Measurements from ENCODE around the gene ATP11C. TPM values are rescaled to one million over a fixed set of nuclear protein-coding genes. Genes with fewer than 3 reads are reported as not detected.

Gene ATP11C
- total and polyA plus RNA-seq, 9 of the 15 experiments (the other 6 are each of a cell fraction or from before 2014, with no cell fraction given) = 18.2 to 42.2 (median 29.4) TPM

DNA sequence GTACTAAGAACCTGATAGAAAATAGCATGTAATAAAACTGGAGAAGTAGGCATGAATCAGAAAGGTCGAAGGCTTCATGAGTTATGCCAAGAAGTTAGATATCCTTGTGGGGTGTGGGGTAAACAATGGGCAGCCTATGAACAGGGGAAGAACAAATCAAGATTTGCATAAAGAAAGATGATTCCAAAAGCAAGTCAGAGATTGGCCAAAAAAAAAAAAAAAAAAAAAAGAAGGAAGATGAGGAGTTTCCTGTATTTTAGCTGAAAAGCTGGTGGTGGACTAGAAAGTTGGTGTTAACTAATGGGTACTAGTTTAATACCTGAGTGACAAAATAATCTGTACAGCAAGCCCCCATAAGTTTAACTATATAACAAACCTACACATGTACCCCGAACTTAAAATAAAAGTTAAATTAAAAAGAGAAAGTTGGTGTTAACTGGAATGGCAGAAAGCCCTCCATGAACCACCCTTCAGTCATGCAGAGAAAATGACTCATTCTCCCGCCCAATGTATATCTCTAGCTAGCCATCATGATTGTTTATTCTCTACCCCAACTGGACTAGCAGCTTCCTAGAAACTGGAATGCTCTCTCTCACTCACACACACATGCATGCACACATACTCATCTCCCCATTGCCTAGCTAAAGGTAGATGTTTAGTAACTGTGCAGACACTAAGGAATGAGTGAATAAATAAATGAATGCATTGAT is 41.7 kb downstream of the ATP11C start (continued):
- TF ChIP-seq, protein P1, sequence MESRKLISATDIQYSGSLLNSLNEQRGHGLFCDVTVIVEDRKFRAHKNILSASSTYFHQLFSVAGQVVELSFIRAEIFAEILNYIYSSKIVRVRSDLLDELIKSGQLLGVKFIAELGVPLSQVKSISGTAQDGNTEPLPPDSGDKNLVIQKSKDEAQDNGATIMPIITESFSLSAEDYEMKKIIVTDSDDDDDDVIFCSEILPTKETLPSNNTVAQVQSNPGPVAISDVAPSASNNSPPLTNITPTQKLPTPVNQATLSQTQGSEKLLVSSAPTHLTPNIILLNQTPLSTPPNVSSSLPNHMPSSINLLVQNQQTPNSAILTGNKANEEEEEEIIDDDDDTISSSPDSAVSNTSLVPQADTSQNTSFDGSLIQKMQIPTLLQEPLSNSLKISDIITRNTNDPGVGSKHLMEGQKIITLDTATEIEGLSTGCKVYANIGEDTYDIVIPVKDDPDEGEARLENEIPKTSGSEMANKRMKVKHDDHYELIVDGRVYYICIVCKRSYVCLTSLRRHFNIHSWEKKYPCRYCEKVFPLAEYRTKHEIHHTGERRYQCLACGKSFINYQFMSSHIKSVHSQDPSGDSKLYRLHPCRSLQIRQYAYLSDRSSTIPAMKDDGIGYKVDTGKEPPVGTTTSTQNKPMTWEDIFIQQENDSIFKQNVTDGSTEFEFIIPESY (CRISPR knock-in tag; IDR thresholded peaks at IDR 0.05) = no peak
- TF ChIP-seq ZNF584 (CRISPR knock-in tag; IDR thresholded peaks at IDR 0.05; ENCODE audit: low read depth) = no peak

DNA sequence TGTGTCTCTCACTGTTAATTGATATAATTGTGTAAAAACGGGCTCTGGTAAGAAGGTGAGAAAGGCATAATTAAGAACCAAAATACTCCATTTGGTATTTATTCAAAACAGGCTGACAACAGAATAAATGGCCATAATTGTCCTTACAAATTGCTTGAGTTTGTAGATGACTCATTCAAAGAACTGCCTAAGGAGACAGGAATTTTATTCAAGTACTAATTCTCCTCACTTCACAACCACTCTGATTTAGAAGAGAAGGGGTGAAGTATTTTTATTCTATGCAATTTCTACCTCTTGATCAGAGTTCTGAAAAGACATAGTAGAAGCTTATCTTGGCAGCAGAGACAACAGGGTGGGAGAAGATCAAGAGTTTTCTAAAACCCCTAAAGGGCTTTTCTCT is 43.1 kb downstream of the ATP11C start:
- Histone ChIP-seq H3K79me2 (ENCODE audit: control insufficient read depth, insufficient read depth, low read length) (peaks cover 51% of the 10 kb centered on the region), H3K4me1 (replicated peaks in 1 of 2; ENCODE audit: control insufficient read depth in 2 of 2, insufficient read depth in 2 of 2, low read length in 2 of 2) (peaks cover 0 to 18% of the 10 kb centered on the region in 2 experiments; a peak in 2 of 5 replicates), H3K36me3 (ENCODE audit: control insufficient read depth, insufficient read depth, low read length) (no peaks in the 10 kb centered on the region), H3K27me3 (ENCODE audit: control insufficient read depth in 2 of 2, insufficient read depth in 2 of 2, low read length in 2 of 2) (no peaks in the 10 kb centered on the region), H2AFZ (ENCODE audit: low read depth, low read length) (no peak overlapping the region), H3K9me3 (replicated peaks; ENCODE audit: control insufficient read depth, insufficient read depth, low read depth, low read length) (no peaks in the 10 kb centered on the region), H4K20me1 (replicated peaks; ENCODE audit: control insufficient read depth, insufficient read depth, low read length) (no peaks in the 10 kb centered on the region), H3K4me2 (ENCODE audit: insufficient read depth, low read length) (no peak overlapping the region), H3K9ac (ENCODE audit: insufficient read depth in 1 of 2, low read depth in 2 of 2, low read length in 2 of 2) (no peak overlapping the region), H3K27ac (ENCODE audit: extremely low read depth, low read depth, low read length) (no peak overlapping the region), H3K4me3 (no peak overlapping the region), H3K9me1 (ENCODE audit: control insufficient read depth, insufficient read depth, low read length) (no peaks in the 10 kb centered on the region)
- in situ Hi-C loops (cut with MboI) = no loop called here
- FAIRE-seq (no peak), ATAC-seq (no peak), DNase-seq (ENCODE audit: extremely low read depth in 1 of 4, low spot score in 3 of 4) (no peak)
- TF ChIP-seq YBX1 (IDR thresholded peaks at IDR 0.05) (no peak), ZNF23 (CRISPR knock-in tag; IDR thresholded peaks at IDR 0.05) (no peak), ZFP1 (CRISPR knock-in tag; IDR thresholded peaks at IDR 0.05) (no peak), TCF3 (CRISPR knock-in tag; IDR thresholded peaks at IDR 0.05) (no peak), ARNT (IDR thresholded peaks at IDR 0.05) (no peak)
- TF ChIP-seq, protein P2, sequence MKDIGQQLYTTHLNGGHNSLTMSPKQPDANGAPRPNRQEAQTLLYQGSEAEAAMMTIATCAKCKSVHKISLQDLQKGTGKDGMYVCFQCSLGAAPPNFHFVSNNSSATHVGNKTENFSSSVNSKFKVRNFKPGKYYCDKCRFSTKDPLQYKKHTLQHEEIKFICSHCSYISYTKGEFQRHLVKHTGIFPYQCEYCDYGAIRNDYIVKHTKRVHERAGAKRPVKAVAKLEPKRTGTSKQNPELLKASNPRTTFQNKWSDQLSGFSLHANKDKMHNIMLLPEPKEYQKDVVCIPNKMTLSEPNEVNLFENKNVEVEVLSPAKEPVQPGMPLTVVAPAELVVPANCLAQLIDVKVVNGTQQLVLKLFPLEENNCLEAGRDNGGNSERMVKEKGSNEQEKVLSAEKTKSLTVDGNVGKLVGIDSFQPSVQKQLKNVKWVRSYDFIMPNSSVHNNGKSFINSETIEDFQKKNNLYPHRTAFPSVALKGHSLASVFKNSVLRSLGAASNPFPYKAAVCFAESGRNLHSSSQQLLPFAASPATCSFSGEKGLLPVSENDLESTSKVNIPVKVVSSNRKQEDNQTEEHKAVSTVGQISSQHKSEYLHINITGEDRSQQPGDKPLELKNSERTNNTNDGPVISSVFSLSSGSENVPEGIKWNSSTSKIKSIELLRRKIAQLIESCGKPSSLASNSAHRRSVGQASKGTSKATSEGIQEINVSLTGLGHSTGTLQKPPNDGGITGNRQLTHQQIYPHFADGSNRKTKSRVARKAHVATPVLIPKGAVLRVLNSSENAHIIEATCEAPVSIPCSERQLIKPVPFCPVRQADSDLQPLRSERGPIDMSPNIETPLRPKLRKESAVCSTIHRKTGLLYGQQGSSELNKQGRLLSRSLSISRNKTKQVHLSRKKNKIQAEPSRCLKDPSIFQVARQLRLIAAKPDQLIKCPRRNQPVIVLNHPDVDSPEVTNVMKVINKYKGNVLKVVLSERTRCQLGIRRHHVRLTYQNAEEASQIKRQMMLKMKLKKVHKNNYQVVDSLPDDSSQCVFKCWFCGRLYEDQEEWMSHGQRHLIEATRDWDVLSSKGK (CRISPR knock-in tag; IDR thresholded peaks at IDR 0.05) = no peak
- TF ChIP-seq, protein P3, sequence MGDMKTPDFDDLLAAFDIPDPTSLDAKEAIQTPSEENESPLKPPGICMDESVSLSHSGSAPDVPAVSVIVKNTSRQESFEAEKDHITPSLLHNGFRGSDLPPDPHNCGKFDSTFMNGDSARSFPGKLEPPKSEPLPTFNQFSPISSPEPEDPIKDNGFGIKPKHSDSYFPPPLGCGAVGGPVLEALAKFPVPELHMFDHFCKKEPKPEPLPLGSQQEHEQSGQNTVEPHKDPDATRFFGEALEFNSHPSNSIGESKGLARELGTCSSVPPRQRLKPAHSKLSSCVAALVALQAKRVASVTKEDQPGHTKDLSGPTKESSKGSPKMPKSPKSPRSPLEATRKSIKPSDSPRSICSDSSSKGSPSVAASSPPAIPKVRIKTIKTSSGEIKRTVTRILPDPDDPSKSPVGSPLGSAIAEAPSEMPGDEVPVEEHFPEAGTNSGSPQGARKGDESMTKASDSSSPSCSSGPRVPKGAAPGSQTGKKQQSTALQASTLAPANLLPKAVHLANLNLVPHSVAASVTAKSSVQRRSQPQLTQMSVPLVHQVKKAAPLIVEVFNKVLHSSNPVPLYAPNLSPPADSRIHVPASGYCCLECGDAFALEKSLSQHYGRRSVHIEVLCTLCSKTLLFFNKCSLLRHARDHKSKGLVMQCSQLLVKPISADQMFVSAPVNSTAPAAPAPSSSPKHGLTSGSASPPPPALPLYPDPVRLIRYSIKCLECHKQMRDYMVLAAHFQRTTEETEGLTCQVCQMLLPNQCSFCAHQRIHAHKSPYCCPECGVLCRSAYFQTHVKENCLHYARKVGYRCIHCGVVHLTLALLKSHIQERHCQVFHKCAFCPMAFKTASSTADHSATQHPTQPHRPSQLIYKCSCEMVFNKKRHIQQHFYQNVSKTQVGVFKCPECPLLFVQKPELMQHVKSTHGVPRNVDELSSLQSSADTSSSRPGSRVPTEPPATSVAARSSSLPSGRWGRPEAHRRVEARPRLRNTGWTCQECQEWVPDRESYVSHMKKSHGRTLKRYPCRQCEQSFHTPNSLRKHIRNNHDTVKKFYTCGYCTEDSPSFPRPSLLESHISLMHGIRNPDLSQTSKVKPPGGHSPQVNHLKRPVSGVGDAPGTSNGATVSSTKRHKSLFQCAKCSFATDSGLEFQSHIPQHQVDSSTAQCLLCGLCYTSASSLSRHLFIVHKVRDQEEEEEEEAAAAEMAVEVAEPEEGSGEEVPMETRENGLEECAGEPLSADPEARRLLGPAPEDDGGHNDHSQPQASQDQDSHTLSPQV (IDR thresholded peaks at IDR 0.05) = no peak
- POLR2A ChIA-PET = interaction anchor here (0.8 kb wide), 1 partner anchor 8 kb away, joined by 5 read pairs; no protein-coding TSS in a partner anchor
- CTCF ChIA-PET (ENCODE audit: low intra/inter-chr PET ratio) = no interaction called here
- 38% methylated on average over 1 of the region's 1 CpG for WGBS (ENCODE audit: insufficient coverage, low coverage, missing lambda C conversion rate)
- BruUV-seq (replicated peaks) = no TSS peak
- intact Hi-C loops (cut with micrococcal nuclease) = no loop called here

Data from K562 (cell line).